HFF-Myc (cell line): ENCODE data around the gene MCRIP2.
A peak's percentile ranks its signal among the peaks of the same experiment; 100 is the strongest.

Source experiments
- DNase-seq: peaks from one replicate; pipeline ENCODE4 v3.0.0-alpha.2; 2011; ENCODE audit warnings: low read depth; ENCODE audit errors: extremely low read depth
- H3K4me3 ChIP-seq: replicated peaks from 2 replicates; pipeline ENCODE4 v1.5.1; 2011; ENCODE audit warnings: low read depth, mild to moderate bottlenecking, control low read depth, low read length
- CTCF ChIP-seq: IDR thresholded peaks from 2 replicates; pipeline ENCODE4 v1.5.1; 2012; ENCODE audit warnings: mild to moderate bottlenecking, low read depth, low read length, control low read depth; ENCODE audit errors: missing control alignments

The MCRIP2 gene

DNA sequence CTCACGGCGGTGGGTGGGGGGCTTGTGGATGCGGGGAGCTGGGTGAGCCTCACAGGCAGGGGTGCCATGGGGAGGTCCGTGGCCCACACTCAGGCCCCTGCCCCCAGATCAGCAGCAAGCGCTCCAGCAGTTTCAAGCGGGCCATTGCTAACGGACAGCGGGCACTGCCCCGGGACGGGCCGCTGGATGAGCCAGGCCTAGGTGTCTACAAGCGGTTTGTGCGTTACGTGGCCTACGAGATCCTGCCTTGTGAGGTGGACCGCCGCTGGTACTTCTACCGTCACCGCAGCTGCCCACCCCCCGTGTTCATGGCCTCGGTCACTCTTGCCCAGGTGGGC is 34.9 kb downstream of the MCRIP2 start:
- DNase-seq = no peak
- no peak overlapping the region for H3K4me3 ChIP-seq
- no peak for TF ChIP-seq CTCF

DNA sequence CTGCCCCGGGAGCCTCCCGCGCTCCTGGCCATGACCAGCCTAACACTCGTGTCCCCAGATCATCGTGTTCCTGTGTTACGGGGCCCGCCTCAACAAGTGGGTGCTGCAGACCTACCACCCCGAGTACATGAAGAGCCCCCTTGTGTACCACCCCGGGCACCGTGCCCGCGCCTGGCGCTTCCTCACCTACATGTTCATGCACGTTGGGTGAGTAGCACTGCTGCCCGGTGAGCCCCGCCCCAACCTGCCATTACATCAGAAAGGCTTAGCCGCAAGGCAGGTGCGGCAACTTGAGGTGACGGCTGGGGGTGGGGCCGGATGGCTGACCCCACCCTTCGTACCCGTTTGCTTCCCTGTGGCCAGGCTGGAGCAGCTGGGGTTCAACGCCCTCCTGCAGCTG is 35.3 kb downstream of the MCRIP2 start:
- no peak overlapping the region for H3K4me3 ChIP-seq
- TF ChIP-seq CTCF = no peak
- no peak for DNase-seq

GRCh38 chr16:677316-678190 is 35.9 kb downstream of the MCRIP2 start:
- DNase-seq = no peak
- H3K4me3 ChIP-seq = no peak overlapping the region
- TF ChIP-seq CTCF = no peak

DNA sequence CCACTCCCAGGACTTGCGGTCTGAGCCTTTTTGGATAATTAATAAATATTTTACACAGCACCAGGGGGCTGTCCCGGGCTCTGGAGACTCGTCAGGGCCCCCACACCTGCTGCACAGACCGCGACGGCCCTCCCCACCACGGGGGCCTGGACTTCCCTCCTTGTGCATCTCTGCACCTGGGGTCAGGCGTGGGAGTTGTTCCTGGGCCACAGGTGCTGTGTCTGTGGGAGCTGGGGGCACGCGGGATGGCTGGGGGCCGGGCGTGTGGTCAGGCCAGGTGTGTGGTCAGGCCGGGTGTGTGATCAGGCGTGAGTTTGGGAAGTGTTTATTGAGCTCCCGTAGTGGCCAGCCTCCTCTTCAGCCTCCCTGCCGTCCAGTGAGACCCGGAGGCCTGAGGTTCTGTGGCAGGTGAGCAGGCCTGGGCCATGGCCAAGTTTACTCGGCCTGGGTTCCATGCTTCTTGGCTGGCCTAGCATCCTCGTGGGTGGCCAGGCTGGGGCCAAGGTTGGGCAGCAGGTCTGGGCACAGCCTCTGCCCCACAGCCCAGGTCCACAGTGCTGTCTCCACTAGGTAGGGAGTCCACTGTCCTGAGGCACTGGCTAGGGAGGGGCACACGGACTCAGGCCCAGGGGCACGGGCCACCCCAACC is 36.7 kb downstream of the MCRIP2 start:
- H3K4me3 ChIP-seq = no peak overlapping the region
- TF ChIP-seq CTCF = no peak
- DNase-seq = no peak

DNA sequence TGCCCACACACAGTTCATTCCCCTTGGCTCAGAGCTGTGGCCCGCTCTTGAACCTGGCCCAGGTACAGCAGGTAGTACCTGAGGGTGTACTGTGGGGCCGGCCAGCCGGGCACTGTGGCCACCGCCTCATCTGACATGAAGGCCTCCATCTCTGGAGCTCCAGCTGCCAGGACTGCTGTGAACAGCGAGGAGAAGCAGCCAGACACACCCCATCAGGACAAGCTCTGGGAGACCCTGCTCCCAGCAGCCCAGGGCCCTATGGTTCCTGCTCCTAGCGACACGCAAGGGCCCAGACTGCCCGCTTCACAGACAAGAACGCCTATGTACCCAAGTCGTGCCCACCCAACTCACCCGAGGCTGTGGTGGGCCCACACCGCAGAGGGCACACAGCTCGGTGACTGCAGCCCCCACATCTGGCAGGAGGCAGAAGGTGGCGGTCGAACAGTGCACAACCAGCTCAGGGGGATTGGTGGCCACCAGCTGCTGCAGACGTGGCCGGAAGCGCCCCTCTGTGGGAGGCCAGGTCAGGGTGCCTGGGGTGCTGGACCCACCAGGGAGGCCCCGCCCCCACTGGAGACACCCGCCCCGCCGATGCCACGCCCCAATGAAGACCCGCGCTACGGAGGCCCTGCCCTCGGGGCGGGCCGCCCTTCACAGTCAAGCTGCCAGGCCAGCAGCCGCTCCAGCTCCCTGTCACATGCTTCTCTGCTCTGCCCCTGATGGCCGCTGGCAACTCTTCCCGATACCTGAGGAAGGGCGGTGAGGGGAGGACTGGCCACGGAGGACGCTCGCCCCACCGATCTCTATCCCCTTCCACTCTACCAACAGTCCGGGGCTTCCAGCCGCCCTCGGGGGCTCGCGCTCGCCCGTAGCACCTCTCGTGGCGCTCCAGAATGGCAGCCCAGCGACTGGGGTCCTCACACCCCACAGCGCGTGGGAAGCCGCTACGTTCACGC is 37.5 kb downstream of the MCRIP2 start:
- H3K4me3 ChIP-seq = peak overlapping the region; percentile 34
- TF ChIP-seq CTCF = no peak

DNA sequence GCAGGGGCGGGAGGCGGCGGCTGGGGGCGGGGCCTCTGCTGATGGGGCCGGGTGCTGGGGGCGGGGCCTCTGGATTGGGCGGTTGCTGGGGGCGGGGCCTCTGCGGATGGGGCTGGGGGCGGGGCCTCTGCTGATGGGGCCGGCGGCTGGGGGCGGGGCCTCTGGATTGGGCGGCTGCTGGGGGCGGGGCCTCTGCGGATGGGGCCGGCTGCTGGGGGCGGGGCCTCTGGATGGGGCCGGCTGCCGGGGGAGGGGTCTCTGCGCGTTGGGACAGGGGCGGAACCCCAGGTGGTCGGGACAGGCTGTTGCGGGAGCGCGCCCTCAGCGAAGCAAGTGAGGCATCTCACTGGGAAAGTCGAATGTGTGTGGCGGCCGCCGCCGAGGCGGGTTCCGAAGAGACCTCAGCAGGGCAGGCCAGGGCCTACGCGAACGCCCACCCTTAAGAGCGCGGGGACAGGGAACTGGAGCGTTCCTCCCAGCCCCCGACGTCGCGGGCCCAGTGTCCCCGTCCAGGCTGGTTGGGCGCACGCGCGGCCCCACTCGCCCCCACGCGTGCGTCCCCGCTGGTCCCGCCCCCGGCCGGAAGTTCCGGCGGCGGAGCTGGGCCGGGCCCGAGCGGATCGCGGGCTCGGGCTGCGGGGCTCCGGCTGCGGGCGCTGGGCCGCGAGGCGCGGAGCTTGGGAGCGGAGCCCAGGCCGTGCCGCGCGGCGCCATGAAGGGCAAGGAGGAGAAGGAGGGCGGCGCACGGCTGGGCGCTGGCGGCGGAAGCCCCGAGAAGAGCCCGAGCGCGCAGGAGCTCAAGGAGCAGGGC is 38.4 kb downstream of the MCRIP2 start, which contains the start of gene STUB1:
TSS of gene STUB1 (plus strand) at position 597 of the 811 bp plus-strand sequence. CDS start at position 713, 116 bp downstream.
- no peak for TF ChIP-seq CTCF
- no peak for DNase-seq

More for the DNA sequence above, 37.5 kb downstream of the MCRIP2 start:
- DNase-seq = no peak

More for the DNA sequence above, 38.4 kb downstream of the MCRIP2 start, which contains the start of gene STUB1:
- H3K4me3 ChIP-seq = peak within 1 kb of the TSS; percentile 83
